GM19397 (cell line): ENCODE measurements around the gene PGAP1.

ENCODE experiments used
- ATAC-seq: cut with Tn5 transposase; IDR thresholded peaks from one replicate; pipeline ENCODE4 v1.9.1; 2021; ENCODE audit warnings: mild to moderate bottlenecking, moderate library complexity; ENCODE audit not compliant: unreplicated experiment

PGAP1 gene

DNA sequence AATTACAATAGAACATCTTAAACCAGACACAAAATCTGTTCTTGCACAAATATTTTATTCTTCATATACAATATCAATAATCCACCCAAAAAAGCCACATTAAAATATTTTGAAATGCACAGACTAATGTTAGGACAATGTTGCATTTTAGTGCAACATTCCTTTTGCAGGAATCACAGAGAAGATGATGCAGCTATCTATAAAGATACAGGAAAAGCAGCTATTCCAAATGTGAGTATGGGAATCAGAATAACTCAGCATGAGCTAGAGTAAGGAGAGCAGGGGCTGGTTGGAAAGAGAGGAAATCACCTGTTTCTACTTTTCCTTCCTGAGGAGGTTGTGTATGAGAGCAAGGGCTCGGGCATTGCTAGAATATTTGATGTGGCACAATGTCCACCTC is 122.1 kb downstream of the PGAP1 start:
- no peak for ATAC-seq

DNA sequence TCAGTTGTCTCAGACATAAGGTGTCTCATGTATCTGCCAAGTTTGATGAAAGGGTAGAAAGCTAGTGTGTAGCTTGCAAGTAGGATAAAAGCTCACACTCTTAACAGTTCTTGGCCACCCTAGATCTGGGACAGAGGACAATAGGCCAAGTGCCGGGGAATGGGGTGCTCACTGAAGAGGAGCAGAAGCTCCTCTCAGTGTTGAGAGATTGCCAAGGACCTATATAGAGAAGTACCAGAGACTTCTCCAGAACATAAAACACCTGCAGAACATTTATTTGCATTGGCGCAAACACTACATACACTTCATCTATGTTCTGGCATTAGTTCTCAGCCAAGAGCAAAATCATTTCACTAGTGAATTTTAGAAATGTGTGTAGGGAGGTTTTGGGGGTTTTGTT is 124.1 kb downstream of the PGAP1 start:
- no peak for ATAC-seq

- no peak for ATAC-seq
These were observed 124.7 kb downstream of the PGAP1 start for GRCh38 chr2:196801674-196802261.

- no peak for ATAC-seq
These were observed 127.5 kb downstream of the PGAP1 start for GRCh38 chr2:196798980-196799379.

DNA sequence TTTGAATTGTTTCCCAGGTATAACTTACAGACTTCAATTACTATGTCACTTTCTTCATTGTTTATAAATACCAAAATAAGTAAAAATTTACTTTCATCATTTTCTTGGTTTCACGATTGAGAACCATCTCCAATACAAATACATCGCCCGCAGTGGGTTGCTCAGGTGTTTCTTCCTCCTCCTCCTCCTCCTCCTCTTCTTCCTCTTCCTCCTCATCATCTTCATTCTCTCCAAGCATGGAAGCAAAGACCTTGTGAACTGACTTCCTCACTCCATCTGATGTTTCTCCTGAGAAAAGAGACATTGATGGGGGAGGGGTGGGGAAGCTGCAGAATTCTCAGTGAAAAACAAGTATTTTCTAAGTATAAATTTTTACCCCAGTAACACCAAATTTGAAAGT is 133.6 kb downstream of the PGAP1 start:
- no peak for ATAC-seq

GRCh38 chr2:196783431-196784094 is 142.9 kb downstream of the PGAP1 start:
- ATAC-seq: no peak
